Measurements from ENCODE around the gene CTDSPL. TPM values are rescaled to one million over a fixed set of nuclear protein-coding genes. Genes with fewer than 3 reads are reported as not detected.

CTDSPL gene
- total and polyA plus RNA-seq, 7 experiments from 2014 or later, result 0.15 to 5.6 (median 1.7) TPM

GRCh38 chr3:38003817-38004414, 142.2 kb downstream of the CTDSPL start:
- Mint-ChIP-seq H3K4me3 (no peak overlapping the region), H3K4me1 (peaks cover 22 to 32% (median 28%) of the 10 kb centered on the region in 7 donors), H3K27me3 (no peaks in the 10 kb centered on the region), H3K36me3 (peaks cover 0 to 24% (median 4%) of the 10 kb centered on the region in 5 donors), H3K9me3 (no peaks in the 10 kb centered on the region), H3K27ac (peak overlapping the region; percentile 1 to 90 (median 82))
- H3K27ac ChIP-seq (ENCODE audit: low read depth, low read length), result peak overlapping the region; percentile 29
- ATAC-seq, result no peak
- no peak for DNase-seq
- H3K4me3 ChIP-seq (ENCODE audit: low read length), result no peak overlapping the region
- H3K27me3 ChIP-seq (ENCODE audit: control insufficient read depth in 2 of 2, insufficient read depth in 2 of 2, low read length in 2 of 2), result no peaks in the 10 kb centered on the region
- intact Hi-C loops (cut with micrococcal nuclease), result loop anchor here (1.0 kb wide), 5 partner anchors 30 to 476 kb away; partner anchors contain the start of gene DLEC1 (in 1 of the 2)
- POLR2A ChIA-PET, result interaction anchor here (0.6 to 1.4 kb wide), 3 partner anchors 30 to 454 kb away, joined by 3 to 5 read pairs (median 4); partner anchors contain the start of gene DLEC1
- CTCF ChIA-PET, result interaction anchor here (0.6 to 2.3 kb wide), 9 partner anchors 9 to 197 kb away, joined by 3 to 32 read pairs (median 5); partner anchors contain the start of gene DLEC1
- no peaks in the 10 kb centered on the region for H3K4me1 ChIP-seq (ENCODE audit: control insufficient read depth in 2 of 2, insufficient read depth in 2 of 2, low read length in 2 of 2)
- peaks cover 0 to 93% (median 4%) of the 10 kb centered on the region in 3 experiments for H3K36me3 ChIP-seq (ENCODE audit: control insufficient read depth in 2 of 3, insufficient read depth in 3 of 3, low read length in 3 of 3)
- H3K9me3 ChIP-seq (ENCODE audit: control insufficient read depth in 2 of 3, low read length in 3 of 3), result no peaks in the 10 kb centered on the region

GRCh38 chr3:38004415-38005075, 142.9 kb downstream of the CTDSPL start:
- DNase-seq (peak in 5 of 9 donors; percentile 29 to 46 (median 34)), ATAC-seq (peak; percentile 64)
- Histone ChIP-seq H3K27ac (ENCODE audit: low read depth, low read length) (peak overlapping the region; percentile 29), H3K9me3 (ENCODE audit: control insufficient read depth in 2 of 3, low read length in 3 of 3) (no peaks in the 10 kb centered on the region), H3K27me3 (ENCODE audit: control insufficient read depth in 2 of 2, insufficient read depth in 2 of 2, low read length in 2 of 2) (no peaks in the 10 kb centered on the region), H3K36me3 (ENCODE audit: control insufficient read depth in 2 of 3, insufficient read depth in 3 of 3, low read length in 3 of 3) (peaks cover 0 to 96% (median 4%) of the 10 kb centered on the region in 3 experiments), H3K4me3 (ENCODE audit: low read length) (no peak overlapping the region), H3K4me1 (ENCODE audit: control insufficient read depth in 2 of 2, insufficient read depth in 2 of 2, low read length in 2 of 2) (no peaks in the 10 kb centered on the region)
- H3K4me3 Mint-ChIP-seq, result no peak overlapping the region
- H3K27me3 Mint-ChIP-seq, result no peaks in the 10 kb centered on the region
- no peaks in the 10 kb centered on the region for H3K9me3 Mint-ChIP-seq
- peak overlapping the region; percentile 1 to 83 (median 82) for H3K27ac Mint-ChIP-seq
- CTCF ChIA-PET, result interaction anchor here (1.0 to 2.3 kb wide), 7 partner anchors 8 to 149 kb away, joined by 3 to 32 read pairs (median 8); partner anchors contain the start of gene DLEC1
- peaks cover 17 to 26% (median 22%) of the 10 kb centered on the region in 7 donors for H3K4me1 Mint-ChIP-seq
- POLR2A ChIA-PET, result interaction anchor here (1.0 to 1.4 kb wide), 2 partner anchors 30 to 35 kb away, joined by 4 read pairs; partner anchors contain the start of gene DLEC1
- intact Hi-C loops (cut with micrococcal nuclease), result loop anchor here (1.0 kb wide), 3 partner anchors 35 to 476 kb away; partner anchors contain the start of gene DLEC1 (in 1 of the 2)
- H3K36me3 Mint-ChIP-seq, result peaks cover 0 to 23% (median 2%) of the 10 kb centered on the region in 5 donors

- Mint-ChIP-seq H3K27me3 (no peaks in the 10 kb centered on the region), H3K4me1 (peaks cover 16 to 23% (median 19%) of the 10 kb centered on the region in 7 donors), H3K36me3 (peaks cover 0 to 21% (median 0%) of the 10 kb centered on the region in 5 donors), H3K4me3 (no peak overlapping the region), H3K27ac (peak overlapping the region in 7 of 9 donors; percentile 23 to 83 (median 82)), H3K9me3 (no peaks in the 10 kb centered on the region)
- Histone ChIP-seq H3K27ac (ENCODE audit: low read depth, low read length) (no peak overlapping the region), H3K9me3 (ENCODE audit: control insufficient read depth in 2 of 3, low read length in 3 of 3) (no peaks in the 10 kb centered on the region), H3K36me3 (ENCODE audit: control insufficient read depth in 2 of 3, insufficient read depth in 3 of 3, low read length in 3 of 3) (peaks cover 0 to 88% (median 4%) of the 10 kb centered on the region in 3 experiments), H3K4me1 (ENCODE audit: control insufficient read depth in 2 of 2, insufficient read depth in 2 of 2, low read length in 2 of 2) (no peaks in the 10 kb centered on the region), H3K27me3 (ENCODE audit: control insufficient read depth in 2 of 2, insufficient read depth in 2 of 2, low read length in 2 of 2) (no peaks in the 10 kb centered on the region), H3K4me3 (ENCODE audit: low read length) (no peak overlapping the region)
- DNase-seq (no peak), ATAC-seq (no peak)
- ChIA-PET CTCF (interaction anchor here (1.4 to 2.3 kb wide), 3 partner anchors 17 to 34 kb away, joined by 8 to 11 read pairs (median 8); partner anchors contain the start of gene DLEC1), POLR2A (interaction anchor here (1.0 kb wide), 1 partner anchor 34 kb away, joined by 4 read pairs; the partner anchor contains the start of gene DLEC1)
- intact Hi-C loops (cut with micrococcal nuclease), result no loop called here
Measured at GRCh38 chr3:38005076-38006020, 143.7 kb downstream of the CTDSPL start.

- Mint-ChIP-seq H3K36me3 (peaks cover 0 to 17% (median 0%) of the 10 kb centered on the region in 5 donors), H3K4me3 (no peak overlapping the region), H3K9me3 (no peaks in the 10 kb centered on the region), H3K27me3 (no peaks in the 10 kb centered on the region), H3K4me1 (peaks cover 16 to 23% (median 19%) of the 10 kb centered on the region in 7 donors), H3K27ac (peak overlapping the region in 2 of 9 donors; percentile 32 to 41)
- CTCF ChIA-PET, result interaction anchor here (1.7 kb wide), 1 partner anchor 32 kb away, joined by 8 read pairs; no protein-coding TSS in a partner anchor
- ATAC-seq (no peak), DNase-seq (no peak)
- intact Hi-C loops (cut with micrococcal nuclease), result no loop called here
- Histone ChIP-seq H3K27me3 (ENCODE audit: control insufficient read depth in 2 of 2, insufficient read depth in 2 of 2, low read length in 2 of 2) (no peaks in the 10 kb centered on the region), H3K27ac (ENCODE audit: low read depth, low read length) (no peak overlapping the region), H3K4me1 (ENCODE audit: control insufficient read depth in 2 of 2, insufficient read depth in 2 of 2, low read length in 2 of 2) (no peaks in the 10 kb centered on the region), H3K4me3 (ENCODE audit: low read length) (no peak overlapping the region), H3K9me3 (ENCODE audit: control insufficient read depth in 2 of 3, low read length in 3 of 3) (no peaks in the 10 kb centered on the region), H3K36me3 (ENCODE audit: control insufficient read depth in 2 of 3, insufficient read depth in 3 of 3, low read length in 3 of 3) (peaks cover 0 to 86% (median 4%) of the 10 kb centered on the region in 3 experiments)
- POLR2A ChIA-PET, result no interaction called here
Measured at GRCh38 chr3:38006031-38006430, 144.4 kb downstream of the CTDSPL start.

GRCh38 chr3:38006445-38006995, 144.8 kb downstream of the CTDSPL start:
- H3K4me3 Mint-ChIP-seq, result no peak overlapping the region
- Histone ChIP-seq H3K9me3 (ENCODE audit: control insufficient read depth in 2 of 3, low read length in 3 of 3) (no peaks in the 10 kb centered on the region), H3K27ac (ENCODE audit: low read depth, low read length) (no peak overlapping the region), H3K4me3 (ENCODE audit: low read length) (no peak overlapping the region), H3K4me1 (ENCODE audit: control insufficient read depth in 2 of 2, insufficient read depth in 2 of 2, low read length in 2 of 2) (no peaks in the 10 kb centered on the region), H3K36me3 (ENCODE audit: control insufficient read depth in 2 of 3, insufficient read depth in 3 of 3, low read length in 3 of 3) (peaks cover 0 to 81% (median 4%) of the 10 kb centered on the region in 3 experiments), H3K27me3 (ENCODE audit: control insufficient read depth in 2 of 2, insufficient read depth in 2 of 2, low read length in 2 of 2) (no peaks in the 10 kb centered on the region)
- H3K9me3 Mint-ChIP-seq, result no peaks in the 10 kb centered on the region
- ChIA-PET POLR2A (no interaction called here), CTCF (interaction anchor here (0.9 kb wide), 1 partner anchor 33 kb away, joined by 4 read pairs; the partner anchor contains the start of gene DLEC1)
- peaks cover 16 to 23% (median 19%) of the 10 kb centered on the region in 7 donors for H3K4me1 Mint-ChIP-seq
- peak overlapping the region in 2 of 9 donors; percentile 32 to 43 for H3K27ac Mint-ChIP-seq
- DNase-seq, result no peak
- no peak for ATAC-seq
- intact Hi-C loops (cut with micrococcal nuclease), result no loop called here
- no peaks in the 10 kb centered on the region for H3K27me3 Mint-ChIP-seq
- H3K36me3 Mint-ChIP-seq, result peaks cover 0 to 17% (median 0%) of the 10 kb centered on the region in 5 donors
